PFSK-1 (cell line): ENCODE measurements around the gene TMED4.

Source experiments
- POLR2AphosphoS5 ChIP-seq: IDR thresholded peaks from 2 replicates; pipeline ENCODE4 v1.6.1; 2012; ENCODE audit warnings: low read depth, mild to moderate bottlenecking, control low read depth, low read length, moderate library complexity
- REST ChIP-seq, 2 experiments: IDR thresholded peaks; 2 replicates each; pipeline versions ENCODE4 v1.6.1 to v1.8.0; 2011 to 2012; ENCODE audit warnings: low read depth in 2 of 2, low read length in 2 of 2, control low read depth in 1 of 2, inconsistent platforms in 1 of 2, mild to moderate bottlenecking in 1 of 2, moderate library complexity in 1 of 2; ENCODE audit not compliant: insufficient read depth in 1 of 2

GRCh38 chr7:44618753-44619152, 36.7 kb upstream of the TMED4 start:
- no peak for TF ChIP-seq POLR2AphosphoS5
- no peak for TF ChIP-seq REST (IDR thresholded peaks at IDR 0.05; ENCODE audit: insufficient read depth in 1 of 2, low read depth in 2 of 2, low read length in 2 of 2)
